Fibroblast of lung (primary cell): ENCODE results near the gene ALG2.

Experiments used
- CTCF ChIP-seq, 2 donors: IDR thresholded peaks in 1 of 2; conservative IDR thresholded peaks in 1 of 2; 1 replicate in 1 of 2; 2 replicates in 1 of 2; pipeline ENCODE4 v1.5.1; 2011 to 2012; ENCODE audit warnings: low read length in 2 of 2, control low read depth in 1 of 2, inconsistent platforms in 1 of 2, low read depth in 1 of 2, mild to moderate bottlenecking in 1 of 2
- EZH2 ChIP-seq: IDR thresholded peaks from 2 replicates; pipeline ENCODE4 v1.5.1; 2012; ENCODE audit warnings: low read length, control low read depth, mild to moderate bottlenecking; ENCODE audit errors: missing control alignments

GRCh38 chr9:99255651-99256050, 33.9 kb upstream of the ALG2 start:
- TF ChIP-seq CTCF (conservative IDR thresholded peaks at IDR 0.05 in 1 of 2, IDR thresholded peaks at IDR 0.05 in 1 of 2; ENCODE audit: low read depth in 1 of 2, low read length in 2 of 2) (no peak), EZH2 (no peak)
